Measurements from ENCODE around the gene GARIN5A.

The GARIN5A gene

DNA sequence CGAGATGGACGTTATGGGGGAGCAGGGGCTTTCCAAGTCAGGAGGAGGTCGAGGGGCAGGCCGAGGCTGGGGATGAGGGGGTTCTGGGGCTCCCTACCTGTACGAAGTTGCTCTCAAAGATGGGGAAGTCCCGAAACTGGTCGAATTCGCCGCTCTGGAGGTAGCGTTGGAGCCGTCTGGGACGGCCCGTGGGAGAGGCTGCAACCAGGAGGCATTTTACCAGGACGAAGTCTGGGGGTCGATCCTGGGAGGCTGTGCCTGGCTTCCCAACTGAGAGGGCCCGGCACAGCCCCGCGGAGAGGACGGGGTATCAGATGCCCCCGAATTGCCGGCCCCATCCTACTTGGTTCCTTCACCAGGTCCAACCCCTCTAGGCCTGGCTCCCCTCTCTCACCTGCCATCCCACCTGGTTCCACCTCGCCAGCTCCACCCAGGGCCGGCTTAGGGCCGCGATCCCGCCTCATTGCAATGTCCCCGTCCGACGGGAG, 868 bp downstream of the GARIN5A start:
- TF ChIP-seq GATA3 (IDR thresholded peaks at IDR 0.05; ENCODE audit: low read depth, low read length) (no peak), GATA2 (IDR thresholded peaks at IDR 0.05; ENCODE audit: low read depth, low read length) (no peak)

DNA sequence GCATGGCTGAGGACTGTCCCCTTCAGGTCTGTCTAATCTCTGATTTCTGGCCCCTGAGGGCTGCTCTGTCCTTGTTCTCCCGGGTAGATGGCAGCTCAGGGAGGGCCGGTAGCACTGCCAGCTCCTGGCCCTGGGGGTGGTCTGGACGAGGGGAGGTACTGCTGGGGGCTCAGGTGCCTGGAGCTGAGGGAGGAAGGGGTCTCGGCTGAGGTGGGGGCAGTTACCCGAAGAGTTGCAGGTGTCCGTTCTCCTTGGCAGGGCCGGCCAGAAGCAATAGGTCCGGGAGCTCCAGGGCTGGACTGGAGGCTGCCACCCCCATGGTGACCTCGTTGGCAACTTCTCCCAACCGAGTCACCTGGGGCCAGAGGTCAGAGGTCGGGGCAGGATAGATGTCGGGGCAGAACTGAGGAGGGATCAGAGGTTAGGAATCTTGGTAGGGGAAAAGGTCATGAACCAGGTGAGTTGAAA, 1.5 kb downstream of the GARIN5A start:
- TF ChIP-seq GATA2 (IDR thresholded peaks at IDR 0.05; ENCODE audit: low read depth, low read length) (no peak), GATA3 (IDR thresholded peaks at IDR 0.05; ENCODE audit: low read depth, low read length) (no peak)

DNA sequence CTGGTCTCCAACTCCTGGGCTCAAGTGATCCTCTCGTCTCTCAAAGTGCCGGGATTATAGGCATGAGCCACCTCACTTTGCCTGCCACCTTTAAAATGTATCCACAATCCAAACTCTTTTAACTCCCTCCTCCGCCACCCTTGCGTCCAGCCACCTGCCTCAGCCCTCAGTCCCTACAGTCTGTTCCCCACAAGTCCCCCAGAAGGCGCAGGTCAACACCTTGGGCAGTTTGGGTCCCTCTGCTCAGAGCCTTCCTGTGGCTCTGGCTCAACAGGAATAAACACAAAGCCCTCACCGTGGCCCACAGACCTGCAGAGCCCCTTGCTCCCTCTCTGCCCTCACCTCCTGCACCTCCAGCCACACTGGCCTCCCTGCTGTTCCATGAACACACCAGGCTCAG, 7.8 kb downstream of the GARIN5A start:
- TF ChIP-seq GATA3 (IDR thresholded peaks at IDR 0.05; ENCODE audit: low read depth, low read length) (no peak), GATA2 (IDR thresholded peaks at IDR 0.05; ENCODE audit: low read depth, low read length) (no peak)

DNA sequence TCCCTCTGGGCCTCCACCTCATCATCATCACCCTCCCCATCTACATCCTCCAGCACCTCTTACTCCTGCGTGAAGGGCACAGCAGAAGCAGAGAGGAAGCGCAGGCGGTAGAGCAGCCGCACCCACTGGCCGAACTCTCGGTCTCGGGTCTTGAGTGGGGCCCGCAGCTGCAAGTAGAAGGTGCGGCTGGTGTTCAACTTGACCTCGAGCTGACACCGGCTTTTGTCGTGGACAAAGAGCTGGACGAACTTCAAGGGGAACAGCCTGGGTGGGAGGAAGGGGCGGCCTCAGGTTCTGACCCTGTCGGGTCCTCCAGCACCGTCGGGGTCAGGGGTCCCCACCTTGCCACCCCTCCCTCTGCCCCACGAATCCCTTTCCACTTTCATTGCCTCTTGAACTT, 9.1 kb downstream of the GARIN5A start:
- TF ChIP-seq GATA3 (IDR thresholded peaks at IDR 0.05; ENCODE audit: low read depth, low read length) (no peak), GATA2 (IDR thresholded peaks at IDR 0.05; ENCODE audit: low read depth, low read length) (no peak)

DNA sequence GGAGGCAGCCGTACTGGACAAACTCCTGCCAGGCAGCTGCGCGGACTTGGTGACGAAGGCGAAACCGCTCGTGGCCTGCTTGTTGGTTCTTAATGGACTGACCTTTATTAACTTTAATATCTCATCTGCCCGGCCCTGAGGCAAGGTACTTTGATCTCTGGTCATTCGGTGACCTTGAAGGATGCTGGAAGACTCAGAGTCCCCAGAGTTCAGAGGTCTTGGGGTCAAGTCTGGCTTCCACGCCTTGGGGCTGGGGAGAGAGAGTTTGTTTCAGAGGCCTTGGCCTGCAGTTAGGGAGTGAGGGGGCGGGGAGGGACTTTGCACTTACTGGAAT, 10.0 kb downstream of the GARIN5A start:
- TF ChIP-seq GATA3 (IDR thresholded peaks at IDR 0.05; ENCODE audit: low read depth, low read length) (no peak), GATA2 (IDR thresholded peaks at IDR 0.05; ENCODE audit: low read depth, low read length) (no peak)

DNA sequence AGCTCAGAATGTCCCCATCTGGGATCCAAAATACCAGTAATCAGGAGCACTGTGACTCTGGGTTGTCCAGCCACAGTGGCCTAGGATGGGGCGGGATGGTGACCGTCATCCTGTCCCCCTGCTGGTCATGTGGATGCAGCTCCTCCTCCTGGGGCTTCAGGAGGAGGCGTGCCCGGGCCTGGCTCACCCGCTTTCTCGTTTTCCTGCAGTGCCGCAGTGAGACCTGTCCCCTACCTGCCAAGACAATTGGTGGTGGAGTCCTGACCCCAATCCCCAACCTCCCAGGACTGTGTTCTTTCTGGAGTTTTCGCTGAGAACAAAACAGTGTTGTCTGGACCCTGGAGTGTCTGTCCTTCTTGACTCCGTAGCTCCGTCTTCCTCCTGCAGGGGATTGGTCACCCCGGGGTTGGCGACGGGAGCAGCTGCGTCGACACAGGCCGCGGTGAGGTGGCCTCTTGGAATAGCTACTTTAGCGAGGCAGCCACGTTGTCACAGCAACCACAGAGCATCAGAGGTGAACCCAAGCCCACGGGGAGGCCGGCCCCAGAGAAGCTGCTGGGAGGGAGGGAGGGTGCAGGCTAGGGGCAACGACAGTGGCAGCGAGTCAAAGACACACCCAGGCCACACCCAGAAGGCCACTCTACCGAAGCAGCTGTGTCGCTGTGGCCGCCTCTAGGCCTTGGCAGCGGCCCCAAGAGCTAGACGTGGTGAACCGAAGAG, 10.5 kb downstream of the GARIN5A start:
- TF ChIP-seq GATA2 (IDR thresholded peaks at IDR 0.05; ENCODE audit: low read depth, low read length) (no peak), GATA3 (IDR thresholded peaks at IDR 0.05; ENCODE audit: low read depth, low read length) (no peak)

DNA sequence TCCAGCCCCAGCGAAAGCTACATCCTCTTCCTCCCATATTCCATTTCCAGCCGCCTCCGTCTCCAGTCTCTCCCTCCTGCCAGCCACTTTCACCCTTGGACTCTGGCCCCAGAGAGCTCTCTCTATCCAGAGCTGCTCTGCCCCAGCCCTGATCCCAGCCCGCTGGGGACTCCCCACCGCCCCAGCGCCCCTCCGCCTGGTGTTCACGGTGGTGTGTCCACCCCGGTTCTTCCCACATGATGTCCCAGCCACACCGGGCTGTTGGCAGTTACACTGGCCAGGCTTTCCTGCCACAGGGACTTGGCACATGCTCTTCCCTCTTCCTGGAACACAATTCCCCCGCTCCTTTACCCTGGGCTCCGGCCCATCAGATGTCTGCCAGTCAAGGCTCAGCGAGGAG, 11.6 kb downstream of the GARIN5A start:
- TF ChIP-seq GATA3 (IDR thresholded peaks at IDR 0.05; ENCODE audit: low read depth, low read length) (no peak), GATA2 (IDR thresholded peaks at IDR 0.05; ENCODE audit: low read depth, low read length) (no peak)

DNA sequence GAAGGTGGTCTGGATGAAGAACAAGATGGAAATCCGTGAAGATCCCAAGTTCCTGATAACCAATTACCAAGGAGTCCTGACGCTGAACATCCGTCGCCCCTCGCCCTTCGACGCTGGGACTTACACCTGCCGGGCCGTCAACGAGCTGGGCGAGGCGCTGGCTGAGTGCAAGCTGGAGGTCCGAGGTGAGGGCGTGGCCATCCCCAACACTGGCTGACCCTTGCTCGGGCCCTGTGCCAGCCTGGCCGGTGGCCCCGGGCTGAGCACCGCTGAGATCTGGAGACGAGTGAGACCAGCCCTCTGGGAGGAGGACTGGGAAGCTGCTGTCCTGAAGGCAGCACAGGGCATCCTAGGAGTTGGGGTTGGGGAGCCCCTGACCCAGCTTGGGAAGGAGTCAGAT, 12.3 kb downstream of the GARIN5A start:
- no peak for TF ChIP-seq GATA2 (IDR thresholded peaks at IDR 0.05; ENCODE audit: low read depth, low read length)
- TF ChIP-seq GATA3 (IDR thresholded peaks at IDR 0.05; ENCODE audit: low read depth, low read length) = no peak

GRCh38 chr19:50462970-50463369, 13.7 kb downstream of the GARIN5A start:
- TF ChIP-seq GATA3 (IDR thresholded peaks at IDR 0.05; ENCODE audit: low read depth, low read length) (no peak), GATA2 (IDR thresholded peaks at IDR 0.05; ENCODE audit: low read depth, low read length) (no peak)

- no peak for TF ChIP-seq GATA3 (IDR thresholded peaks at IDR 0.05; ENCODE audit: low read depth, low read length)
- TF ChIP-seq GATA2 (IDR thresholded peaks at IDR 0.05; ENCODE audit: low read depth, low read length) = no peak
Observed at GRCh38 chr19:50461066-50461875, 15.4 kb downstream of the GARIN5A start.

DNA sequence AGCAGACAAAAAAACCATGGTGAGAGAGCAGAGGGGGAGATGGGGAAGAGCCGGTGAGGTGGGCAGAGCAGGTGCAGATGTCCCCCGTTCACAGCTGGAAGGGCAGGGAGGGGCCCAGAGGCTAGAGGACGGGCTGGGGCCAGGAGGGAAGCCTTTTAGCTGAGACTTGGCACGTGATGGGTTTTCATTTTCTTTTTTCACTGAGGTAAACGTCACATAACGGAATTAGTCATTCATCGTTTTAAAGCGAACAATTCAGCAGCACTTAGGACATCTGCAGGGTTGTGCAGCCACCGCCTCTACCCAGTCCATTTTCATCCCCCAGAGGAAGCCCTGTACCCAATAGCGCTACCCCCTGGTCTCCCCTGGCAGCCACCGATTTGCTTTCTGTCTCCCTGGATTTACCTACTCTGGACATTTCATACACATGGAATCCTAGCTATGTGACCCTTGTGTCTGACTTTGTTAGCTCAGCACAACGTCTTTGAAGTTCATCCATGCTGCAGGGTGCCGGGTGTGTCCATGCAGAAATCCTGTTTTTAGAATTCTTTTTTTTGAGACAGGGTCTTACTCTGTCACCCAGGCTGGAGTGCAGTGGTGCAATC, 16.4 kb downstream of the GARIN5A start:
- no peak for TF ChIP-seq GATA3 (IDR thresholded peaks at IDR 0.05; ENCODE audit: low read depth, low read length)
- TF ChIP-seq GATA2 (IDR thresholded peaks at IDR 0.05; ENCODE audit: low read depth, low read length) = no peak

DNA sequence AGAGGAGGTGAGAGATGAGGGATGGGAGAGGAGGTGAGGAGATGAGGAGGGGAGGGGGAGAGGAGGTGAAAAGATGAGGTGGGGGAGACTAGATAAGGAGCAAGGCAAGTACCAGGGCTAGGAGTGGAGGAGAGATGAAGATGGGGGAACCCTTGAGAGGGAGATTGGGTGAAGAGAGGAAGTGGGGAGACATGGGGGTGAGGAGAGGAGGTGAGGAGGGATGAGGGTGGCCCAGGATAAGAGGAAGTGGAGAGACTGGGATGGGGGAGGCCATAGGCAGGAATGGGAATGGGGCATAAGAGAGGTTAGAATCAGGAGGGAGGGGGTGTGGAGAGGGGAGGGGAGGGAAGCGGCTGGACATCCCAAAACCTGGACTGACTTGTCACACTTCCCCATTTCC, 17.0 kb downstream of the GARIN5A start:
- no peak for TF ChIP-seq GATA3 (IDR thresholded peaks at IDR 0.05; ENCODE audit: low read depth, low read length)
- TF ChIP-seq GATA2 (IDR thresholded peaks at IDR 0.05; ENCODE audit: low read depth, low read length) = no peak

- TF ChIP-seq GATA2 (IDR thresholded peaks at IDR 0.05; ENCODE audit: low read depth, low read length) (no peak), GATA3 (IDR thresholded peaks at IDR 0.05; ENCODE audit: low read depth, low read length) (no peak)
Observed at GRCh38 chr19:50459067-50459456, 17.6 kb downstream of the GARIN5A start.

- no peak for TF ChIP-seq GATA3 (IDR thresholded peaks at IDR 0.05; ENCODE audit: low read depth, low read length)
- no peak for TF ChIP-seq GATA2 (IDR thresholded peaks at IDR 0.05; ENCODE audit: low read depth, low read length)
Observed at GRCh38 chr19:50458396-50459066, 18.1 kb downstream of the GARIN5A start.

Measured in SH-SY5Y (cell line).